ENCODE results near the gene PNRC1.
"Not testable (repeated sequence)": the region's sequence is repeated elsewhere in the genome, so short reads cannot be mapped to it uniquely, and the experiment has no call there.

The PNRC1 gene

DNA sequence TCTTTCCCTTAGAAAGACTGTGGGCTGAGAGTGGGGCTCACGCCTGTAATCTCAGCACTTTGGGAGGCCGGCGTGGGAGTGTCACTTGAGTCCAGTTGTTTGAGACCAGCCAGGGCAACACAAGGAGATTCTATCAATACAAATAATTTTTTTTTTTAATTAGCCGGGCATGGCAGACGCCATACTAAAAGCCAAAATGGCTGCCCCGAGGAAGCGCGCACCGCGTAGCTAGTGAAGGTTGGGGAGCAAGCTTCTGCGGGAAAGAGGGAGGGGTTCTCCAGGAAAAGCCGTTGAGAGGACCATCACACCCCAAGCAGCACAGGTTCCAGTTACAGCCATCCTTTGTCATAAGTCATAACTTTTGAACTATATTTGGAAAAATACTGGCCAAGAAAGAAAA is 21.3 kb upstream of the PNRC1 start:
- no peak for DNase-seq

DNA sequence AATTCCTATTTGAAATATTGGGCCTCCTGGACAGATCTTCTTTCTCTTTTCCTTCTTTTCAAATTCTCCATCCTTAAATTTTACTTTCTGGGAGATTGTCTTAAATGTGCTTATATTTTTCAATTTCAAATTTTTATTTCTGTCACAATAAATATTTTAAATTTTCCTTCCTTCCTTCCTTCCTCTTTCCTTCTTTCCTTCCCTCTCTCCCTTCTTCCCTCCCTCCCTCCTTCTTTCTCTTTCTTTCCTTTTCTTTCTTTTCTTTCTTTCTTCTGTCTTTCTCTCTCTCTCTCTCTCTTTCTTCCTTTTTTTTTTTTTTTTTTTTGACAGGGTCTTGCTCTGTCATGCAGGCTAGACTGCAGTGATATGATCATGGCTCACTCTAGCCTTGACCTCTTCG is 16.7 kb upstream of the PNRC1 start:
- no peak for DNase-seq

DNA sequence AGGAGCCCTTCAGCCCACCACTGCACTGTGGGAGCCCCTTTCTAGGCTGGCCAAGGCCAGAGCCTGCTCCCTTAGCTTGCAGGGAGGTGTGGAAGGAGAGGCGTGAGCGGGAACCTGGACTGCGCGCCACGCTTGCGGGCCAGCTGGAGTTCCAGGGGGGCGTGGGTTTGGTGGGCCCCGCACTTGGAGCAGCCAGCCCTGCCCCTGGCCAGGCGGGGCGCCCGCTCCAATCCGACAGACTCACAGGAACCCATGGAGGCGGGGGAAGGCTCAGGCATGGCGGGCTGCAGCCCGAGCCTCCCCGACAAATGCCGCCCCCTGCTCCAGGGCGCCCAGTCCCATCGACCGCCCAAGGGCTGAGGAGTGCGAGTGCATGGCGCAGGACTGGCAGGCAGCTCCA is 15.6 kb upstream of the PNRC1 start:
- not testable (repeated sequence) for DNase-seq

DNA sequence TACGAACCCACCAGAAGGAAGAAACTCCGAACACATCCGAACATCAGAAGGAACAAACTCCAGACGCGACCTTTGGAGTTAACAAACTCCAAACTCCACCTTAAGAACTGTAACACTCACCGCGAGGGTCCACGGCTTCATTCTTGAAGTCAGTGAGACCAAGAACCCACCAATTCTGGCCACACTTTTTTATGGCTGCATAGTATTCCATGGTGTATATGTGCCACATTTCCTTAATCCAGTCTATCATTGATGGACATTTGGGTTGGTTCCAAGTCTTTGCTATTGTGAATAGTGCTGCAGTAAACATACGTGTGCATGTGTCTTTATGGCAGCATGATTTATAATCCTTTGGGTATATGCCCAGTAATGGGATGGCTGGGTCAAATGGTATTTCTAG is 14.4 kb upstream of the PNRC1 start:
- not testable (repeated sequence) for DNase-seq

DNA sequence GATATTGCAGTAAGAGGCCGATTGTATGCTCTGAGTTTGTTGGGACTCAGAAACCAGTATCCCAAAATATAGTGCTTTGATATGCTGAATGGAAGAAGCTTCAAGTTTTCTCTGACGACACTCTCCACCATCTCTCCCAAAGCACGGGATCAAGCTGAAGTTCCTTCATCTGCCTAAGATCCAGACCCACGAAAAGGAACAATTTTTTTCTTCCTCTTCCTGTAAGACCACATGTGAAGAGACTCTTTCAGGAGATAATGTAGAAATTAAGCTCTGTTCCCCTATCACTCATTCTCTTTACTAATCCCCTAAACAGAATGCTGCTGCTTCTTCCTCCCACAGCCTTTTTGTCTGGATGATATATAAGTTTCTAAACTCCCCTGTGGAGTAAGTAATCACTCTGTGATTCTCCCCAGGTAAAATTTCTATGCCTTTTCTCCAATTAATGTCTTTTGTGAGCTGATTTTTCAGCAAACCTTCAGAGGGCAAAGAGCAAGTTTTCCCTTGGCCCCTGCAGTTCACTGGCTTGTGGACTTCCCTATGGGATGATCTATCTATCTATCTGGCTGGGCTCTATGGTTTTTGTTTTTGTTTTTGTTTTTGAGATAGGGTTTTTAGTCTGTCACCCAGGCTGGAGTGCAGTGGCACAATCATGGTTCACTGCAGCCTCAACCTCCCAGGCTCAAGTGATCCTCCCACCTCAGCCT is 13.5 kb upstream of the PNRC1 start:
- no peak for DNase-seq

DNA sequence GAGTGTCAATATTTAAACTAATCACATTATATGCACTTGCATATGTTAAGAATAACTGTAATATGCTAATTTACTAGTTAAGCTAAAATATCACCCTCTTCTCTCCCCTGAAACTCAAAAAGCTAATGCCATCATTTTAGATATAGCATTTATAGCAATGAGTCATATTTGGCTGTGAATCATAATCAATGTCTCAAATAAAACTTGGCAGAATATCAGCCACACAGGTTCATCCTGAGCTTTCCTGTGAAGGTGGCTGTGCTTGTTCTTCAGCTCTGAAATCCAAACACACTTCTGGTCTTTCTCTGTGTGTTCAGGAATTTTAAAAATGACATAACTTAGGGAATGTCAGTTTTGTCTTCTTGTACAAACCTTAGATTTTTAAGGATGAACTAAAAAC is 12.8 kb upstream of the PNRC1 start:
- DNase-seq = no peak

DNA sequence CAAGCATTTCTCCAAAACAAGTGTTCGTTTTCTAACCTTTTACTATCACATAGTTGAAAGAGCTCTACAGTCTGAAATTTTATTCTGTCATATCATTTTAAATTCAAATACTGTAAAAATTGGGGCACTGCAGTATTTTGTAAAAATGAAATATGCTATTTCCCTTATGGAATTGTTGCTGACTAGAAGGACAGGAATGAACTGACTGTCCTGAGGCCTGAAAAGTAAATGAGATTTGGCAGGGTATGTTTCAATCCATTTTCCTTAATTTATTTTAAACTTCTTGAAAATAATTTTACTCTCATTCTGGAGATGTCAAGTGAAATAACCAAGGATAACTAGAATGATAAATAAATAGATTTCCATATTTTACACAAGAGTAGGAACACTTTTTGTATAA is 11.9 kb upstream of the PNRC1 start:
- DNase-seq = peak; percentile 16

DNA sequence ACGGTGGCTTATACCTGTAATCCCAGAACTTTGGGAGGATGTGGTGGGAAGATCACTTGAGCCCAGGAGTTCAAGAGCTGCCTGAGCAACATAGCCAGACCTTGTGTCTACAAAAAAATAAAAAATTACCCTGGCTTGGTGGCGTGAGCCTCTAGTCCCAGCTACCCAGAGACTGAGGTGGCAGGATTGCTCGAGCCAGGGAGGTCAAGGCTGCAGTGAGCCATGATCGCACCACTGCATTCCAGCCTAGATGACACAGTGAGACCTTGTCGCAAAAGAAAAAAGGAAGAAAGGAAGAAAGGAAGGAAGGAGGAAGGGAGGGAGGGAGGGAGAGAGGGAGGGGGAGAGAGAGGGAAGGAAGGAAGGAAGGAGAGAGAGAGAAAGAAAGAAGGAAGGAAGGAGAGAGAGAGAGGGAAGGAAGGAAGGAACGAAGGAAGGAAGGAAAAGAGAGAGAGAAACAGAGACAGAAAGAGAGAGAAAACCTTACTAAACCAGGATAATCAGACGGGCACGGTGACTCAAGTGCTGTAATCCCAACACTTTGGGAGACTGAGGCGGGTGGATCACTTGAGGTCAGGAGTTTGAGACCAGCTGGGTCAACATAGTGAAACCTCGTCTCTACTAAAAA is 10.9 kb upstream of the PNRC1 start:
- DNase-seq = no peak

DNA sequence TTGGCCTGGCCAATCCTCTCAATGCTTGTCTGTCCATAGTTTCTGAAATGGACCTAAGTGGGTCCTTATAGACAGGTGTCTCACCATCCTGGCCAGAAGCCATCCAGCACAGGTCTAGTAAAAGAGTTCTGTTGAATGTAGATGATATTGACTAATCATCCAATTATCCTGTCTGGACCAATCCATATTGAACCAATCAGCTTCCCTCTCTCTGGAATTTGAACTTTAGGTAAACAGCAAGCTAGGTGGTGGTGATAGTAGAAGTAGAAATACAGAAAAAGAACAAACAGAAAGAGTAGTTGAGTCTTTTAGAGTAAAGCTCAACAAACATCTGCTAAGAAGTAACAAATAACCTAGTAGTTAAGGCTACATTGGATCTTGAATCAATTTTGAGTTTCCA is 9.5 kb upstream of the PNRC1 start:
- DNase-seq = no peak

DNA sequence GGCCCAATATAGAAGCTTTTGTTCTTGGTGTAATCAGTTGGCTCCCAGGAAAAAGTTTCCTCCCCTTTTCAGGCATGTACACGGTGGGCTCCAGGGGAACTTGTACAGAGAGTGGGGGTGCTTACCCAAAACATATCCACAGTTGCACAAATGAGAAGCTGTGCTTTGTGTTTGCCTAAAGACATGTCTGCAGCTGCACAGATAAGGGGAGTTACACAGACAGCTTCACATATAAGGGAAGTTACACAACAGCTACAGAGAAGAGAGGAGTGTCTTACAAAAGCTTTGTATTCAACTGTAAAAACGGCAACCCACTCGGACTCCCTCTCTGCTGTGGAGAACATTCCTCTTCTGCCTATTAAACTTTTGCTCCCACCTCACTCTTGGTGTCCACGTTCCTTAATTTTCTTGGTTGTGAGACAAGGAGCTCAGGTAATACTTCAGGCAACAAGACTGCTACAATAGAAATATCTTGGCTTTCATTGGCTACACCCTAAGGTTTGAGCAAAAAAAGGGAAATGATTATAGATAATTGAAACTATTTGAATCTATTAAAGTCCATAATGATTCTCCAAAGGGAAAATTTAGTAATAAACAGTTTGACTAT is 7.4 kb upstream of the PNRC1 start:
- DNase-seq = no peak

DNA sequence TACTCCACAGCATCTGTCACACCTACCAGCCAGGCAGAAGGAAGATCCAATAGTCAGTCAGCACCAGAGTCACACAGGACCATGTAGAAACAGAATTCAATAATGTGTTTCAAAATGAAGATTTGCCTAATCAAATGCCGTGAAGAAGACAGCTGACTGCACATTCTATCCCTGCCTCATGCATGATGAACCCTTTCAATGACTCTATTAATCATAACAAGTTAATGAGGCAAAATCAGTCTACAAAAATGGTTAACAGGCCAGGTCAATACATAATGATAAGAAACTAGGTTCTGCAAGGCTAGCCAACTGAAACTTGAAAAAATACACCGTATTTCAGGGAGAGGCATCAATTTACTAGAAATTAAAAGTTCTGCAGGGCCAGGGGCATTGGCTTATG is 6.7 kb upstream of the PNRC1 start:
- DNase-seq = no peak

DNA sequence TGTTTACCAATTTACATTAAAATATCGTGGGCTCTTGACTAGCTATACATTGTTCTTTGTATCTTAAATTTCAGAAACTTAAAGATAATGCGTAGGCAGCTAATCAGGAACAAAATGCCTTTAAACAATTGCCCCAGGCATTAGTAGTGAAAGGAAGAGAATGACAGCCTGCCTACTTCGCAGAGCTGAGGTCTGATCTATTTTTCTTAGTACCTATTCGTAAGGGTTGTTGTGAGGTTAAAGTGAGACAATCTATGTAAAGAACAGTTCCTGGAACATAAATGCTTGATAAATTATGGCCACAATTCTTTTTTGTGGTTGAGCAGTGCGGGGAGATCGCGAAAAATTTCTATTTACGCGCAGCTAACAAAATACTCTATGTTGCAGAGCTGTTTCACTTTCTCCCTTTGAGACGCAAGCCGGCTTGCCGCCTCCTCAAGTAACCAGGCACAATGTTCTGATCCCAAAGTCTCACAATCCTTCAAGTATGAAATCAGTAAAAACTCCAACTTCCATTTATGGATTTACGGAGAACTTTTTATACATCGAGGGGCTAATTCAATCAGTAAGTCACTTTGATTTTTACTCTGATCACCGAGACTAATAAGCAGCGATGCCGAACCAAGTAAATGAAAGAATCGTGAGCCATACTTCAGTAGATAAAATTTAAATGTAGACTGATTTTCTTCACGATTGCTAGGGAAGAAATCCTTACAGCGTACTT is 878 bp upstream of the PNRC1 start:
- peak; percentile 68 for DNase-seq

DNA sequence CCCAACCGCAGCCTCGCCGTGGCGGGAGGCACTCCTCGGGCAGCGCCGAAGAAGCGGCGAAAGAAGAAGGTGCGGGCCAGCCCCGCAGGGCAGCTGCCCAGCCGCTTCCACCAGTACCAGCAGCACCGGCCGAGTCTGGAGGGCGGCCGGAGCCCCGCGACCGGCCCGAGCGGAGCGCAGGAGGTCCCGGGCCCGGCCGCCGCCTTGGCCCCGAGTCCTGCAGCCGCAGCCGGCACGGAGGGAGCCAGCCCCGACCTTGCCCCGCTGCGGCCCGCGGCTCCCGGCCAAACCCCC is 525 bp downstream of the PNRC1 start:
- no peak for DNase-seq

DNA sequence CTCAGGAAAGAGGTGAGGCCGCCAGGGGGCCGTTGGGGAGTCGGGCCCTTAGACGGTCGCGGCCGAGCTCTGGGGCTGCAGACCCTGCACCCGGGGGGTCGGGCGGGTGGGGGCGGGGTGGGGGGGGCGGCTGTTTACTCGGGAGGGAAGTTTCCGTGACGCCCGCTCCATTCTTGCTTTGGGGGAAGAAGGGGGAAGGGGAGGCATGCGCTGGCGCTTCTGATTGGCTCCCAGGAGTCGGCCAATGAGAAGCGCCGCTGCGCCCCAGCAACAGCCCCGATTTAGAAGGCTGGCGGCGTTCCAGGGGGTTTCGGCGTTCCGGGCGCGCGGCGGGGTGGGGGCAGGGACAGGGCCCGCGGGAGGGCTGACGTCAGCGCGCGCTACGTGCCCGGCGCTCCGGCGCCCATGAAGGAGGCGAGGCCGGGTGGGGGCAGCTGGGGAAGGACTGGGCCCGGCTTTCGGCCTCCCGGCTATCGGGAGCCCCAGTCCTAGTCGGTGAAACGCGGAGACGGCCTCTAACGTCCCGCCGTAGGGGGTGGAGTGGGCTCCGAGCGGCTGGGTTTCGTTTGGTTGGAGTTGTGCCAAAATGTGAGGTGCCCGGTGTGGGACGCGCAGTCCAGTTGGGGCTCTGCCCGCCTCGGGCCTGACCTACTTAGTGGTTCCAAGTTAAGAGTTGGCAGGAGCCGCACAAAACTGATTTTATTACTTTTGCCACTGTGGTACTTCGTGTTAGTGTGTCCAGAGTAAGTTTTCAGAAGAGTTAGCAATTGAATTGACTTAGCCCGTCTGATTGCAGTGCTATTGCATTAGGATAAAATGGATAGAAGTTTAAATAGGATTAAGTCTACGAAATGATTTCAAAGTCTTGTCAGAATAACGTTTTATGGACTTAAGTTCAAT is 1.1 kb downstream of the PNRC1 start:
- peak; percentile 97 for DNase-seq

DNA sequence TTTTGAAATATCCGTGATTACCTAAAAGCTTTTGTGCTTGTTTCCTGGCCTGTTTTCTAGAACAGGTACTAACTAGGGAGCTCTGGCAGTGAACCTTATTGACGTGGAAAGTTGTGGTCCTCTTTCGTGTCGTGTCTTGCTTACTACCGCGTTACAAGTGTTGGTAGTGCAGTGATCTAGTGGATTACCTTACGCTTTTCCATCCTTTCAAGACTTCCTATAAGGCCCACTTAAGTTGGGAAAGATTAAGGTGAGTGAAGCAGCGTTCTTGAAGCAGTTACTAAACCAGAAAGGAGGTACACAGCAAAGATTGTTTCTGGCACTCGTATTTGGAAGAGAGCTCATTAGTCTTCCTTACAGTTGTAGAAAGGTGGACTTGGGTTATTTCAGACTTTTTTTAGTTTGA is 1.9 kb downstream of the PNRC1 start:
- DNase-seq = peak; percentile 27

DNA sequence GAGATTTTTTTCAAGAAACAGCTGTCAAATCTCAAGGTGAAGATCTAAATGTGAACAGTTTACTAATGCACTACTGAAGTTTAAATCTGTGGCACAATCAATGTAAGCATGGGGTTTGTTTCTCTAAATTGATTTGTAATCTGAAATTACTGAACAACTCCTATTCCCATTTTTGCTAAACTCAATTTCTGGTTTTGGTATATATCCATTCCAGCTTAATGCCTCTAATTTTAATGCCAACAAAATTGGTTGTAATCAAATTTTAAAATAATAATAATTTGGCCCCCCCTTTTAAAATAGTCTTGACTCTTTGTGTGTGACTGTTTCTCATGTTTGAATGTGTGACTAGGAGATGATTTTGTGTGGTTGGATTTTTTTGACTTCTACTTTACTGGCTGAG is 4.0 kb downstream of the PNRC1 start:
- DNase-seq = no peak

DNA sequence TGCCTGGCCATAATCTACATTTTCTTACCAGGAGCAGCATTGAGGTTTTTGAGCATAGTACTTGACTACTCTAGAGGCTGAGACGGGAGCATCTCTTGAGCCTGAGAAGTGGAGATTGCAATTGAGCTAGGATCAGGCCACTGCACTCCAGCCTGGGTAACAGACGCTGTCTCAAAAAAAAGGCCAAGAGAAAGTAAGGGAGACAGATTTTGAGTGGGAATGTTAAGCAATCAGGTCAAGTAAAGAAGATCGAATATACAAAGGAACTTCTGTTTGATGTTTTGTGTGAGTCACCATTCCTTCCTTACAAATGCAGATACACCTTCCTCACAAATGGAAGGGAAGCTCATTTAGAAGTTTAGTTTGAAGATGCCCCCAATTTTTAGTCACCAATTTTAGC is 4.4 kb downstream of the PNRC1 start:
- no peak for DNase-seq

DNA sequence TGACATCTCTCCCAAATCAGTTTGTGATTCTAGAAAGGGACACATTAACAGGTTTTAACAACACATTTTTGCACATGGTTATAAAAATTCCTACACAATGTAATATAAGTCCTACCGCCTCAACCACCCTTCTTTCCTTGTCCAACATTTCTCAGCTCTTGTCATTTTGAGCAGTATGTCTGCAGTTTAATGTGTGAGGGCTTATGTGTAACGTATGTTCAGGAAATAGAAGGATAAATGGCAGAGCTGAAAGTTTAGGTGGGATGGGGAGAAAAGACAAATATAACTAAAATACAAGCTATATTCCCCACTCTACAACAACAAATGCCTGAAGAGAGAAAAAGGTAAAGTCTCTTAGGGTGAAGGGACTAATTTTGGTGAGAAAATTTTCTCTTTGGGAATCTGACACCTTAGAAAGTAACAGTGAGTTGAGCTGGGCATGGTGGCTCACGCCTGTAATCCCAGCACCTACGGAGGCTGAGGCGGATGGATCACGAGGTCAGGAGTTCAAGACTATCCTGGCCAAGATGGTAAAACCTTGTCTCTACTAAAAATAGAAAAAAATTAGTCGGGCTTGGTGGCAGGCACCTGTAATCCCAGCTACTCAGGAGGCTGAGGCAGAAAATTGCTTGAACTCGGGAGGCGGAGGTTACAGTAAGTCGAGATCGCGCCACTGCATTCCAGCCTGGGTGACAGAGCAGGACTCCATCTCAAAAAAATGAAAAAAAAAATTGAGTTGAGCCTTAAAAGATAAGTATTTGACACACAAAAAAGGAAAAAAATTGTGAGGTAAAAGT is 5.1 kb downstream of the PNRC1 start:
- DNase-seq = no peak

DNA sequence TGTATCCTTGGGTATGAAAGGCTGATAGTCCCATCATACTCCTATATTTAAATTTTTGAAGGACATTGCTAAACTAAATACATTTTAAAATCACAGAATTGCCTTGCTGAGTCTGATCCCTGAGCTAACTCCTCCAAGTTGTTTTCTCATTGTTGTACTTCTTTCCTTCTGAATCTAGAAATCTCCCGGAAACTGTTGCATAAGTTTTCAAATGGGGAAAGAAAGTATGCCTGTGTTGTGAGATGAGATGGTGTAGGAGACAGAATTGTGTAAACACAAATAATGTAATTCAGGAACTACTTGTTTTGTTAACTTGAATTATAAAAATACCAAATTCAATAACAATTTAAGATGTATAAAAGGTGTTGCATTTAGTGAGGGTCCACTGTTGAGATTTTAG is 7.3 kb downstream of the PNRC1 start:
- DNase-seq = no peak

DNA sequence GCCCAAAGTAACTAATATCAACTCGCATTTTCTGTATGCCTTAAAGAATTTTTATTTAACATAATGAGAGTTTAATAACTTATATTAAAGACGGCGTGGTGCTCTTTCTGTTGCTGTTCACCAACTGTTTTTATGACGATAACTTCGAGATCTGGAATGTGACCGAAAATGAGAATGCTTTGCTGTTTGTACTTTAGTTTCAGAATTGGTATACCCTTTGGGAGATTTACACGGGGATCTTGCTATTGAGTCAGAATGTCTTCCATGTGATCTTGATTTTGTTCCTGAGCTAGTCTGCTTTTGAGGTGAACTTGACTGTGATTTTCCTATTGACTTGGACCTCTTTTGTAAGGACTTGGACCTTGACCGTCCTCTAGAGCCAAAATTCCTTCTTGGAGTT is 17.9 kb downstream of the PNRC1 start:
- DNase-seq = no peak

DNA sequence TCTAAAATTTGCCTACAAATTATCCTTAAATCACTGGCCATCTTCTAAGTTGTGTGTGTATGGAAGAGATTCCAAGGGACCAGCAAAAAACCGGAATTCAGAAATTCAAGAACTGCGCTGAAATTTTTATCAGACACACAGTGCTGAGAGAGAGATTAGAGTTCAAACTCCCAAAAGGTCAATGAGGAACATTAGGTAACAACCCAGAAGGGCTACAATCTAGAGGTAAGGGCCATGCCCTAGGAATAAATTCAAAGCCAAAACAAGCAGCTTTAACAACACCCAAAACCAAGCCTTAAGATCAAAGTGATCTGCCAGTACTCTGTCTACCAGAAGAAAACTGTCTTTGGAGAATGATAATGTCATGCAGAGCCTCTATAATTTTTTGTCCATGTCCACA is 19.6 kb downstream of the PNRC1 start:
- peak; percentile 64 for DNase-seq

DNA sequence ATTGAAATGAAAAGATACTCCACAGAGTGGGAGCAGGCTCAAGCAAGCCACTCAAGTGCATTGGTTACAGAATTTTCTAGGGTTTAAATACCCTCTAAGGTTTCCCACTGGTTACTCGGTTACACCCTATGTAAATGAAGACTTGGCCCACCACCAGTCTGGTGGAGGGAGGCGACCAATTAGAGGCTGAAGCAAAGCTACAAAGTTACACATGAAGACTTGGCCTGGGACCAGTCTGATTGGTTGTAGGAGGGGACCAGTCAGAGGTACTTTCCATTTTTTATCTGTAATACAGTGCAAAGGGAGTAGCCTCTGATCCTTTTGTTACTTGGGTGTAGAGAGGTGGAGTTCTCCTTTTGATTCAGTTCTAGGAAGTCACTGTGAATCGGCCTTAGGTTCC is 29.7 kb downstream of the PNRC1 start:
- no peak for DNase-seq

Data from fibroblast of skin of back (primary cell).